Measurements from ENCODE around the gene RASAL2.

Gene RASAL2

GRCh38 chr1:178169649-178170048 lies 75.7 kb downstream of the RASAL2 start:
- DNase-seq (ENCODE audit: low read depth) = no peak
- TF ChIP-seq, protein P1, sequence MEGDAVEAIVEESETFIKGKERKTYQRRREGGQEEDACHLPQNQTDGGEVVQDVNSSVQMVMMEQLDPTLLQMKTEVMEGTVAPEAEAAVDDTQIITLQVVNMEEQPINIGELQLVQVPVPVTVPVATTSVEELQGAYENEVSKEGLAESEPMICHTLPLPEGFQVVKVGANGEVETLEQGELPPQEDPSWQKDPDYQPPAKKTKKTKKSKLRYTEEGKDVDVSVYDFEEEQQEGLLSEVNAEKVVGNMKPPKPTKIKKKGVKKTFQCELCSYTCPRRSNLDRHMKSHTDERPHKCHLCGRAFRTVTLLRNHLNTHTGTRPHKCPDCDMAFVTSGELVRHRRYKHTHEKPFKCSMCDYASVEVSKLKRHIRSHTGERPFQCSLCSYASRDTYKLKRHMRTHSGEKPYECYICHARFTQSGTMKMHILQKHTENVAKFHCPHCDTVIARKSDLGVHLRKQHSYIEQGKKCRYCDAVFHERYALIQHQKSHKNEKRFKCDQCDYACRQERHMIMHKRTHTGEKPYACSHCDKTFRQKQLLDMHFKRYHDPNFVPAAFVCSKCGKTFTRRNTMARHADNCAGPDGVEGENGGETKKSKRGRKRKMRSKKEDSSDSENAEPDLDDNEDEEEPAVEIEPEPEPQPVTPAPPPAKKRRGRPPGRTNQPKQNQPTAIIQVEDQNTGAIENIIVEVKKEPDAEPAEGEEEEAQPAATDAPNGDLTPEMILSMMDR (IDR thresholded peaks at IDR 0.05; ENCODE audit: insufficient read depth, low read depth, low read length, missing control alignments) = no peak
- H3K4me3 ChIP-seq (ENCODE audit: low read length) = no peak overlapping the region

DNA sequence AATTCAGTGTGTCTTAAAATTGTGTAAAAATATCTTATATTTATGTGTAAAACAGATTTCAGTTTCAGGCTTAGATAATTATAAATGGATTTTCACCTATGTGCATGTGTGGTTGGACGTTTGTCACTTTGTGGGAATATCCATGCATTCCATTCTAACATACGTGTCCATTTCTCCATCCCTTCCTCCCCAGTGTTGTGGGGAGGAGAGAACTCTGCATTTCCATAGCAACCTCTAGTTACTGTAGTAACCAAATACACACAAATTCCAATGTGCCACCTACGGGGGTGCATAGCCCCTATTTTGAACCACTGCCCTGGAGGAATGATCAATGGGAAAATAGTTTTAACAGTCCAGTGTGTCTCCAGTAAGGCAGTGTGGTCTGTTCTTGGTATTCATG lies 79.0 kb downstream of the RASAL2 start:
- TF ChIP-seq, protein P1 (IDR thresholded peaks at IDR 0.05; ENCODE audit: insufficient read depth, low read depth, low read length, missing control alignments) = no peak
- no peak overlapping the region for H3K4me3 ChIP-seq (ENCODE audit: low read length)
- DNase-seq (ENCODE audit: low read depth) = peak; percentile 55

DNA sequence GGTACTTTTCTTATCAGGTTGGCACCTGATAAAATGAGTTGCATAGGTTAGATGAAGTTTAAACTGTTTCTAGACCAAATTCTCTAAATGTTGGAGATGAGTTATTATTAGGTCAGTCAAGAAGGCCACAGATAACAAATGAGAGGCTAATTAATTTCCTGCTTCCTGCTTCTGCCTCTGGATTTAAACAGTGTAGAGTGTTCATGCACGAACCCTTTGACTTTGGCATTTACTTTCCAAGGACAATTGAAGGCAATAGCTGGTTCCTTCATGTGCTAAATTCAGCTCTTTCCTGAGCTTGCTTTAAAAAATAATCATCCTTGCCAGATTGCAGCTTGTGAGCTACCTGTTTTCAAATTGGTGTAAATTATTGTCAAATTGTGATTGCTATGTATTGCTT lies 80.6 kb downstream of the RASAL2 start:
- TF ChIP-seq, protein P1 (IDR thresholded peaks at IDR 0.05; ENCODE audit: insufficient read depth, low read depth, low read length, missing control alignments) = no peak

GRCh38 chr1:178180405-178180804 lies 86.5 kb downstream of the RASAL2 start:
- TF ChIP-seq, protein P1 (IDR thresholded peaks at IDR 0.05; ENCODE audit: insufficient read depth, low read depth, low read length, missing control alignments) = no peak
- no peak overlapping the region for H3K4me3 ChIP-seq (ENCODE audit: low read length)
- no peak for DNase-seq (ENCODE audit: low read depth)

More for the DNA sequence above, 80.6 kb downstream of the RASAL2 start:
- H3K4me3 ChIP-seq (ENCODE audit: low read length) = no peak overlapping the region
- DNase-seq (ENCODE audit: low read depth) = no peak

- TF ChIP-seq, protein P1 (IDR thresholded peaks at IDR 0.05; ENCODE audit: insufficient read depth, low read depth, low read length, missing control alignments) = no peak
- no peak for DNase-seq (ENCODE audit: low read depth)
- no peak overlapping the region for H3K4me3 ChIP-seq (ENCODE audit: low read length)
Observed at GRCh38 chr1:178183796-178184195, 89.9 kb downstream of the RASAL2 start.

- TF ChIP-seq, protein P1 (IDR thresholded peaks at IDR 0.05; ENCODE audit: insufficient read depth, low read depth, low read length, missing control alignments) = no peak
- no peak for DNase-seq (ENCODE audit: low read depth)
- no peak overlapping the region for H3K4me3 ChIP-seq (ENCODE audit: low read length)
Observed at GRCh38 chr1:178188306-178188705, 94.4 kb downstream of the RASAL2 start.

GRCh38 chr1:178189814-178190213 lies 95.9 kb downstream of the RASAL2 start:
- TF ChIP-seq, protein P1 (IDR thresholded peaks at IDR 0.05; ENCODE audit: insufficient read depth, low read depth, low read length, missing control alignments) = peak; percentile 66
- H3K4me3 ChIP-seq (ENCODE audit: low read length) = no peak overlapping the region
- DNase-seq (ENCODE audit: low read depth) = peak; percentile 44
